ENCODE measurements around the gene USP31. TPM values are rescaled to one million over a fixed set of nuclear protein-coding genes. Genes with fewer than 3 reads are reported as not detected.

USP31 gene
- total RNA-seq, 1 experiment from 2014 or later: 17.4 TPM

DNA sequence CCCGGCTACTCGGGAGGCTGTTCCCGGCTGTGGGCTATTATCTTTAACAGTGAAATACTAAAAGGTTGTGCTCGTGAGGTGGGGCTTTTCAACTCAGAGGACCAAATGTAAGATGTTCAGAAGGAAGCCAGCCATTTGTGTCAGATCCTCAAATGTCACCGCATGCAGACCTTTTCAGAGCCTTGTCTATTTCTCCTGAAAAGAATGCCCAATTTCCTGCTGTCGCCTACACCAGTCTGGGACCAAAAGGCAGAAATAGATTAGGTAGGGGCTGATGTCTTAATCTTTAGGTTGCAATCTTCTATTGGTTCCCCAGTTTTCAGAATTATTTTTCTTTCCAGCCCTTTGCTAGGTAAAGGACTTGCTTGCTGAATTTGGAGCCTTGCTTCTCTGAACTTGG, 8.9 kb upstream of the USP31 start:
- Mint-ChIP-seq H3K36me3 (peaks cover 18% of the 10 kb centered on the region), H3K4me3 (no peak overlapping the region), H3K9me3 (peaks cover 23% of the 10 kb centered on the region), H3K27me3 (ENCODE audit: low read depth) (peaks cover 3% of the 10 kb centered on the region; the same call in 1 of the 2 replicates), H3K4me1 (peaks cover 14% of the 10 kb centered on the region), H3K27ac (no peak overlapping the region)
- DNase-seq (ENCODE audit: low spot score) (no peak), ATAC-seq (no peak)
- no peak for TF ChIP-seq GABPB1 (CRISPR knock-in tag; IDR thresholded peaks at IDR 0.05)
- TF ChIP-seq NFYB (CRISPR knock-in tag; conservative IDR thresholded peaks at IDR 0.05; ENCODE audit: low read depth): no peak
- no peak for TF ChIP-seq OVOL2 (CRISPR knock-in tag; IDR thresholded peaks at IDR 0.05; ENCODE audit: borderline replicate concordance)
- no peak for TF ChIP-seq ELF4 (CRISPR knock-in tag; IDR thresholded peaks at IDR 0.05; ENCODE audit: low read depth)
- TF ChIP-seq ZNF396 (CRISPR knock-in tag; IDR thresholded peaks at IDR 0.05; ENCODE audit: borderline replicate concordance): no peak
- no peak for TF ChIP-seq AR (CRISPR knock-in tag; IDR thresholded peaks at IDR 0.05)
- TF ChIP-seq, protein P1, sequence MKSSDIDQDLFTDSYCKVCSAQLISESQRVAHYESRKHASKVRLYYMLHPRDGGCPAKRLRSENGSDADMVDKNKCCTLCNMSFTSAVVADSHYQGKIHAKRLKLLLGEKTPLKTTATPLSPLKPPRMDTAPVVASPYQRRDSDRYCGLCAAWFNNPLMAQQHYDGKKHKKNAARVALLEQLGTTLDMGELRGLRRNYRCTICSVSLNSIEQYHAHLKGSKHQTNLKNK (CRISPR knock-in tag; IDR thresholded peaks at IDR 0.05): no peak
- no peak for TF ChIP-seq CREB1 (CRISPR knock-in tag; IDR thresholded peaks at IDR 0.05)
- TF ChIP-seq ZNF138 (CRISPR knock-in tag; conservative IDR thresholded peaks at IDR 0.05): no peak
- TF ChIP-seq MLX (CRISPR knock-in tag; IDR thresholded peaks at IDR 0.05): no peak
- POLR2A ChIA-PET: no interaction called here
- CTCF ChIA-PET: no interaction called here

- Mint-ChIP-seq H3K4me3 (no peak overlapping the region), H3K4me1 (peaks cover 14% of the 10 kb centered on the region), H3K27me3 (ENCODE audit: low read depth) (peaks cover 8% of the 10 kb centered on the region; the same call in 1 of the 2 replicates), H3K36me3 (peaks cover 18% of the 10 kb centered on the region), H3K9me3 (peaks cover 23% of the 10 kb centered on the region), H3K27ac (peak overlapping the region; percentile 48; the same call in 1 of the 2 replicates)
- ATAC-seq: no peak
- DNase-seq (ENCODE audit: low spot score): no peak
- POLR2A ChIA-PET: no interaction called here
- CTCF ChIA-PET: interaction anchor here (0.6 kb wide), 1 partner anchor 89 kb away, joined by 3 read pairs; no protein-coding TSS in a partner anchor
- TF ChIP-seq IRF1 (CRISPR knock-in tag; IDR thresholded peaks at IDR 0.05): no peak
- TF ChIP-seq, protein P2, sequence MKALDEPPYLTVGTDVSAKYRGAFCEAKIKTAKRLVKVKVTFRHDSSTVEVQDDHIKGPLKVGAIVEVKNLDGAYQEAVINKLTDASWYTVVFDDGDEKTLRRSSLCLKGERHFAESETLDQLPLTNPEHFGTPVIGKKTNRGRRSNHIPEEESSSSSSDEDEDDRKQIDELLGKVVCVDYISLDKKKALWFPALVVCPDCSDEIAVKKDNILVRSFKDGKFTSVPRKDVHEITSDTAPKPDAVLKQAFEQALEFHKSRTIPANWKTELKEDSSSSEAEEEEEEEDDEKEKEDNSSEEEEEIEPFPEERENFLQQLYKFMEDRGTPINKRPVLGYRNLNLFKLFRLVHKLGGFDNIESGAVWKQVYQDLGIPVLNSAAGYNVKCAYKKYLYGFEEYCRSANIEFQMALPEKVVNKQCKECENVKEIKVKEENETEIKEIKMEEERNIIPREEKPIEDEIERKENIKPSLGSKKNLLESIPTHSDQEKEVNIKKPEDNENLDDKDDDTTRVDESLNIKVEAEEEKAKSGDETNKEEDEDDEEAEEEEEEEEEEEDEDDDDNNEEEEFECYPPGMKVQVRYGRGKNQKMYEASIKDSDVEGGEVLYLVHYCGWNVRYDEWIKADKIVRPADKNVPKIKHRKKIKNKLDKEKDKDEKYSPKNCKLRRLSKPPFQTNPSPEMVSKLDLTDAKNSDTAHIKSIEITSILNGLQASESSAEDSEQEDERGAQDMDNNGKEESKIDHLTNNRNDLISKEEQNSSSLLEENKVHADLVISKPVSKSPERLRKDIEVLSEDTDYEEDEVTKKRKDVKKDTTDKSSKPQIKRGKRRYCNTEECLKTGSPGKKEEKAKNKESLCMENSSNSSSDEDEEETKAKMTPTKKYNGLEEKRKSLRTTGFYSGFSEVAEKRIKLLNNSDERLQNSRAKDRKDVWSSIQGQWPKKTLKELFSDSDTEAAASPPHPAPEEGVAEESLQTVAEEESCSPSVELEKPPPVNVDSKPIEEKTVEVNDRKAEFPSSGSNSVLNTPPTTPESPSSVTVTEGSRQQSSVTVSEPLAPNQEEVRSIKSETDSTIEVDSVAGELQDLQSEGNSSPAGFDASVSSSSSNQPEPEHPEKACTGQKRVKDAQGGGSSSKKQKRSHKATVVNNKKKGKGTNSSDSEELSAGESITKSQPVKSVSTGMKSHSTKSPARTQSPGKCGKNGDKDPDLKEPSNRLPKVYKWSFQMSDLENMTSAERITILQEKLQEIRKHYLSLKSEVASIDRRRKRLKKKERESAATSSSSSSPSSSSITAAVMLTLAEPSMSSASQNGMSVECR (CRISPR knock-in tag; IDR thresholded peaks at IDR 0.05; ENCODE audit: borderline replicate concordance): no peak
- TF ChIP-seq, protein P3, sequence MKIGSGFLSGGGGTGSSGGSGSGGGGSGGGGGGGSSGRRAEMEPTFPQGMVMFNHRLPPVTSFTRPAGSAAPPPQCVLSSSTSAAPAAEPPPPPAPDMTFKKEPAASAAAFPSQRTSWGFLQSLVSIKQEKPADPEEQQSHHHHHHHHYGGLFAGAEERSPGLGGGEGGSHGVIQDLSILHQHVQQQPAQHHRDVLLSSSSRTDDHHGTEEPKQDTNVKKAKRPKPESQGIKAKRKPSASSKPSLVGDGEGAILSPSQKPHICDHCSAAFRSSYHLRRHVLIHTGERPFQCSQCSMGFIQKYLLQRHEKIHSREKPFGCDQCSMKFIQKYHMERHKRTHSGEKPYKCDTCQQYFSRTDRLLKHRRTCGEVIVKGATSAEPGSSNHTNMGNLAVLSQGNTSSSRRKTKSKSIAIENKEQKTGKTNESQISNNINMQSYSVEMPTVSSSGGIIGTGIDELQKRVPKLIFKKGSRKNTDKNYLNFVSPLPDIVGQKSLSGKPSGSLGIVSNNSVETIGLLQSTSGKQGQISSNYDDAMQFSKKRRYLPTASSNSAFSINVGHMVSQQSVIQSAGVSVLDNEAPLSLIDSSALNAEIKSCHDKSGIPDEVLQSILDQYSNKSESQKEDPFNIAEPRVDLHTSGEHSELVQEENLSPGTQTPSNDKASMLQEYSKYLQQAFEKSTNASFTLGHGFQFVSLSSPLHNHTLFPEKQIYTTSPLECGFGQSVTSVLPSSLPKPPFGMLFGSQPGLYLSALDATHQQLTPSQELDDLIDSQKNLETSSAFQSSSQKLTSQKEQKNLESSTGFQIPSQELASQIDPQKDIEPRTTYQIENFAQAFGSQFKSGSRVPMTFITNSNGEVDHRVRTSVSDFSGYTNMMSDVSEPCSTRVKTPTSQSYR (CRISPR knock-in tag; IDR thresholded peaks at IDR 0.05): no peak
- TF ChIP-seq, protein P4, sequence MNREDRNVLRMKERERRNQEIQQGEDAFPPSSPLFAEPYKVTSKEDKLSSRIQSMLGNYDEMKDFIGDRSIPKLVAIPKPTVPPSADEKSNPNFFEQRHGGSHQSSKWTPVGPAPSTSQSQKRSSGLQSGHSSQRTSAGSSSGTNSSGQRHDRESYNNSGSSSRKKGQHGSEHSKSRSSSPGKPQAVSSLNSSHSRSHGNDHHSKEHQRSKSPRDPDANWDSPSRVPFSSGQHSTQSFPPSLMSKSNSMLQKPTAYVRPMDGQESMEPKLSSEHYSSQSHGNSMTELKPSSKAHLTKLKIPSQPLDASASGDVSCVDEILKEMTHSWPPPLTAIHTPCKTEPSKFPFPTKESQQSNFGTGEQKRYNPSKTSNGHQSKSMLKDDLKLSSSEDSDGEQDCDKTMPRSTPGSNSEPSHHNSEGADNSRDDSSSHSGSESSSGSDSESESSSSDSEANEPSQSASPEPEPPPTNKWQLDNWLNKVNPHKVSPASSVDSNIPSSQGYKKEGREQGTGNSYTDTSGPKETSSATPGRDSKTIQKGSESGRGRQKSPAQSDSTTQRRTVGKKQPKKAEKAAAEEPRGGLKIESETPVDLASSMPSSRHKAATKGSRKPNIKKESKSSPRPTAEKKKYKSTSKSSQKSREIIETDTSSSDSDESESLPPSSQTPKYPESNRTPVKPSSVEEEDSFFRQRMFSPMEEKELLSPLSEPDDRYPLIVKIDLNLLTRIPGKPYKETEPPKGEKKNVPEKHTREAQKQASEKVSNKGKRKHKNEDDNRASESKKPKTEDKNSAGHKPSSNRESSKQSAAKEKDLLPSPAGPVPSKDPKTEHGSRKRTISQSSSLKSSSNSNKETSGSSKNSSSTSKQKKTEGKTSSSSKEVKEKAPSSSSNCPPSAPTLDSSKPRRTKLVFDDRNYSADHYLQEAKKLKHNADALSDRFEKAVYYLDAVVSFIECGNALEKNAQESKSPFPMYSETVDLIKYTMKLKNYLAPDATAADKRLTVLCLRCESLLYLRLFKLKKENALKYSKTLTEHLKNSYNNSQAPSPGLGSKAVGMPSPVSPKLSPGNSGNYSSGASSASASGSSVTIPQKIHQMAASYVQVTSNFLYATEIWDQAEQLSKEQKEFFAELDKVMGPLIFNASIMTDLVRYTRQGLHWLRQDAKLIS (CRISPR knock-in tag; IDR thresholded peaks at IDR 0.05; ENCODE audit: borderline replicate concordance): no peak
- TF ChIP-seq ZNF396 (CRISPR knock-in tag; IDR thresholded peaks at IDR 0.05; ENCODE audit: borderline replicate concordance): no peak
- TF ChIP-seq, protein P5, sequence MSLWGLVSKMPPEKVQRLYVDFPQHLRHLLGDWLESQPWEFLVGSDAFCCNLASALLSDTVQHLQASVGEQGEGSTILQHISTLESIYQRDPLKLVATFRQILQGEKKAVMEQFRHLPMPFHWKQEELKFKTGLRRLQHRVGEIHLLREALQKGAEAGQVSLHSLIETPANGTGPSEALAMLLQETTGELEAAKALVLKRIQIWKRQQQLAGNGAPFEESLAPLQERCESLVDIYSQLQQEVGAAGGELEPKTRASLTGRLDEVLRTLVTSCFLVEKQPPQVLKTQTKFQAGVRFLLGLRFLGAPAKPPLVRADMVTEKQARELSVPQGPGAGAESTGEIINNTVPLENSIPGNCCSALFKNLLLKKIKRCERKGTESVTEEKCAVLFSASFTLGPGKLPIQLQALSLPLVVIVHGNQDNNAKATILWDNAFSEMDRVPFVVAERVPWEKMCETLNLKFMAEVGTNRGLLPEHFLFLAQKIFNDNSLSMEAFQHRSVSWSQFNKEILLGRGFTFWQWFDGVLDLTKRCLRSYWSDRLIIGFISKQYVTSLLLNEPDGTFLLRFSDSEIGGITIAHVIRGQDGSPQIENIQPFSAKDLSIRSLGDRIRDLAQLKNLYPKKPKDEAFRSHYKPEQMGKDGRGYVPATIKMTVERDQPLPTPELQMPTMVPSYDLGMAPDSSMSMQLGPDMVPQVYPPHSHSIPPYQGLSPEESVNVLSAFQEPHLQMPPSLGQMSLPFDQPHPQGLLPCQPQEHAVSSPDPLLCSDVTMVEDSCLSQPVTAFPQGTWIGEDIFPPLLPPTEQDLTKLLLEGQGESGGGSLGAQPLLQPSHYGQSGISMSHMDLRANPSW (CRISPR knock-in tag; conservative IDR thresholded peaks at IDR 0.05; ENCODE audit: low read depth): no peak
Observed at GRCh38 chr16:23156946-23157460, 7.8 kb upstream of the USP31 start.

Data from WTC11 (cell line).